NCI-H2029 treated with DMSO at 0.1 percent for 48 hours (cell line): Measurements from ENCODE around the gene WWP2.

Experiments
- DNase-seq: peaks from one replicate; lab custom pipeline; 2025; lab: John Stamatoyannopoulos, UW

The WWP2 gene

DNA sequence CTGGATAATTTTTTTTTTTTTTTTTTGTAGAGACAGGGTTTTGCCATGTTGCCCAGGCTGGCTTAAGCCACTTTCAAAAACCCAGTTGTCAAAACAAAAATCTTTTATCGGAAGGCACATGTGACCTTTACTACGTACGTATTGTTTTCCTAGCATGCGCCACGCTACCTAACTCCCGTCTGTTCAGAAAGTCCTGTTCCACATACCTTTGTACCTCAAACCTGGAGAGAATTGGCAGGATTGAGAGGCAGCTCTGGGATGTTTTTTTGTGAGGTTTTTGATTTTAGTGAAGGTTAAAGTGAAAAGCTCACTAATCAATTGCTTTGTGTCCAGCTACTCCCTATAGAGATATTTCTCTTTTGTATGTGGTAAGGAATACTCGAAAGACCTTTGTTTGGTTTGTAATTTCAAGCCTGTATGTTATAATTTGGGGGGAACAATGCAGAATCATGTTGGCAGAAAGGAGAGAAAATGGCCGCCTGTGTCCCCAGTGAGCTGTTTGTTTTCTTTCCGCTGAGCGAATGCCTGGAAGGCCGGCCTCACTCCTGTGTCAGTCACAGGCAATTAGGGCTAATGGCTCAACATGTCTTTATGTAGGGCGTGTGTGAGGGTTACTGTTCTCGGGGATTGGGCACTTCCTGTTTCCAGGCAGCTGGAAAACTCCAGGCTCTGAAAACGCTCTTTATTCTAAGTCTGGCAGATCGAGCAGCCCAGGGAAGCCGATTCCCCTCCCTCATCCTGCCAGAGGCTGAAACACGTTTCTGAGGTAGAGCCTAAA, 128.2 kb downstream of the WWP2 start:
- DNase-seq, result peak; percentile 38

DNA sequence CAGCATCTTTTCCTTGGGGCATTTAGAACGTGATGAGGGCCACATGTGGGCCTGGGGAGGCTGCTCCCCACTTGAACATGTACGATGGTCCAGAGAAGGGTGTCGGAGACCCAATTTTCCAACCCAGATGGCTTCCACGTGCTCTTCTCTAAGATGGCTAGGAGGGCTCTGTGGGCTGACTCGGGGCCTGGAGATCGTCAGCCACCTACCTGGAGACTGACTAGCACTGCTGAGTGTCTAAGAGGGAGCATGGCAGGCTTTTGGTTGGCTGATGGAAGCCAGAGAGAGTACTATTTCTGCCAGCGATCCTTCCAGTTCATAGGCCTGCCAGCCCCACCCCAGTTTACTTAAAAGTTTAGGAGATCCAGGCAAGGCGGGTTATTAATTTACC, 128.8 kb downstream of the WWP2 start:
- DNase-seq, result no peak

DNA sequence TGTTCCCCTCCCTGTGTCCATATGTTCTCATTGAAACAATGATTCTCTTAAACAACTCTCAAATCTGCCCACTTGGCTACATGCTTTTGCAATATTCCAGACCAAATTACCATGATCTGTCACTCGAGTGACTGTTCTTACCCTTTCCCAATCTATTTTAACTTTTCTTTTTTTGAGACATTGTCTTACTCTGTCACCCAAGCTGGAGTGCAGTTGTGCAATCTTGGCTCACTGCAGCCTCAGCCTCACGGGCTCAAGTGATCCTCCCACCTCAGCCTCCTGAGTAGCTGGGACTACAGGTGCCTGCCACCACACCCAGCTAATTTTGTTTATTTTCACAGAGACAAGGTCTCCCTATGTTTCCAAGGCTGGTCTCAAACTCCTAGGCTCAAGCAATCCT, 130.2 kb downstream of the WWP2 start:
- no peak for DNase-seq

DNA sequence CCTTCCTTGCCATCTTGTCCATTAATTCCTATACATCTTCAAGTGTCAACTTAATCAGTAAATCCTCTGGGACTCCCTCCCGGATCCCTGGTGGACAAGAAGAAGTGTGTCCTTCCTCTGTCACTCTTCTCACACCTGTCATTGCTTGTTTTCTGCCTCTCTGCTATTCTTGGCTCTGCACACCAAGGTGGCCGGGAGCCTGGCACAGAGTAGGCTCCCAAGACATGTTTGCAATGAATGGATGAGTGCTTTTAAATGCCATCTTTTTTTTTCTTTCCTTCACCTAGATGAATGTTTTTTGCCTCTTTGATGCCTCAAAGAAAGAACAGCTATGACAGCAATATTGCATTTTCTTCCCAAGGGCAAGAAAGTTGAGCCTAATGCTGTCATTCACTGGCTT, 131.0 kb downstream of the WWP2 start:
- DNase-seq, result no peak

DNA sequence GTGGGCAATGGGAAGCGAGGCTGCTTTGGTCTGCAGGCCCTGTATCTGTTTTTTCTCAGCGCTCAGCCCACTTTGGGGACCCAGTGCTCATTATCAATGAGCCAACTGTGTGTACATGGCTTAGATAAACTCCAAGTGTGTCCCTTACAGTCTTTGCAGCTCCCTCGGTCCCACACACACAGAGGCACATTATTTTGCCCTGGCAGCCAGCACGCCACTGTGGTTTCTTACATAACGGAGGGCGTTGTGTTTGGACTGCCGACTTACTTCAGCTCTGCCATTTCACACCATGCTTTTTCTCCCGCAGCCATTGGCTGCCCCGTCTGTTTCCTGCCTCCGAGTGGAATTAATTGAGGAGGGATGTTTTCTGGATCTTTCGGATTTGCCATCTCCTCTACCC, 132.5 kb downstream of the WWP2 start:
- DNase-seq, result no peak

DNA sequence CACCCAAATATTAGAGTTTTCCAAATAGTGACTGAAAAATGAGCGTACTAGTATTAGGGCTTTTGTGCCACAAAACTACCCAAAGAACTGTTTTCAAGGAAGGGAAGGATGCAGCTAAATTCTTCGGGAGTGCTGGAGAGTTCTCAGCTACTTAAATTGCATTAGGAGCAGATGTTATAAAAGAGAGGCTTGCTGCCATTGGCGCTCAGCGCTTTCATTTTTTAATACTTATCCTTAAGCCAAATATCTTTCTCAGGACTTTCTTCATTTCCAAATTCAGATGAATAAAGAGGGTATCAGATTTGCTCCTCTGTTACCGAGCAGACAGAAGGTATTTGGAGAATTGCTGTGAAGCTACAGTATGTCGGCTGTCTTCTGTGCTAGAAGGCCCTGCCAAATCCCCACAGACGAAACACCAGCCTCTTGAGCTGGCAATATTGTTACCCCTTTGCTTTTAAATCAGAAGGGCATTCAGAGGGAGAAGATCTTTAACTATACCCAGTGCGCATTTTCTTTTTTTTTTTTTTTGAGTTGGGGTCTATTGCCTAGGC, 141.8 kb downstream of the WWP2 start:
- no peak for DNase-seq

DNA sequence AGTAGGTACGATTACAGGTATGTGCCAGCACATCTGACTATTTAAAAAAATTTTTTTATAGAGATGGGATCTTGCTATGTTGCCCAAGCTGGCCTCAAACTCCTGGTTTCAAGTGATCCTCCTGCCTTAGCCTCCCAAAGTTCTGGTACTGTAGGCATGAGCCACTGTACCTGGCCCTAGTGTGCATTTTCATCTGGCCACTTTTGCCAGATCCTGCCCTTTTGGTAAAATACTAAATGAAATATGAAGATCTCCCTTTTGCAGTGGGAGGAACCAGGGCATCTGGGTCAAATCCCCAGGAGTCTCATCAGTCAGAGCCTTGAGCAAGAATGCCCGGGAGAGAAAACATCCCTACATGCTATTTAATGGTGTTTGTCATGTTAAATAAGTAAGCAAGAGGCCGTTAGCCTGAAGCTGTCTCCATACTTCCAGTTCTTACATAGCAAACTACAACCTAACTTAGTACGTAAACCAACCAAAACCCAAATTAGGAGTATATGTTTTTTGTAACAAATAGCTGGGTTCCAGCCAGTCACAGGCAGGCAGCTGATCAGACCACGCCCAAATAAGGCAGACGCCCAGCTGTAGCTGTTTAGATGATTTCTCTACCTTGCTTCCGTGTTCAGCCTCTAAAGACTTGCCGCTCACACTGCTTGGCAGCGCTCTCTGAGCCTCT, 142.5 kb downstream of the WWP2 start:
- DNase-seq, result no peak

DNA sequence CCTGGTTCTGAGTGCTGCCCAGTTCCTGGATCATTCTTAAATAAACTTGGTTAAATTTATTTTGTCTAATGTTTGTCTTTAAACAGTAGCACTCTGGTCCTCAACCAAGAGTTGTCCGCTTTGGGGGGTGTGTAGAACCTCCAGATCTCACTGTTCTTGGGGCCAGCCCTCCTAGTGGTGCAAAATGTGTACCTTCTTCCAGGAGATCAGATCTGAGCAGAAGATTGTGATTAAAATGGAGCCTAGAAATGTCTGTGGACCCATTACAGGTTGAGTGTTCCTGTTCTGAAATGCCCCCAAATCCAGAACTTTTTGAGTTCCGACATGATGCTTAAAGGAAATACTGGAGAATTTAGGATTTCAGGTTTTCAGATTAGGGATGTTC, 143.0 kb downstream of the WWP2 start:
- DNase-seq, result no peak

DNA sequence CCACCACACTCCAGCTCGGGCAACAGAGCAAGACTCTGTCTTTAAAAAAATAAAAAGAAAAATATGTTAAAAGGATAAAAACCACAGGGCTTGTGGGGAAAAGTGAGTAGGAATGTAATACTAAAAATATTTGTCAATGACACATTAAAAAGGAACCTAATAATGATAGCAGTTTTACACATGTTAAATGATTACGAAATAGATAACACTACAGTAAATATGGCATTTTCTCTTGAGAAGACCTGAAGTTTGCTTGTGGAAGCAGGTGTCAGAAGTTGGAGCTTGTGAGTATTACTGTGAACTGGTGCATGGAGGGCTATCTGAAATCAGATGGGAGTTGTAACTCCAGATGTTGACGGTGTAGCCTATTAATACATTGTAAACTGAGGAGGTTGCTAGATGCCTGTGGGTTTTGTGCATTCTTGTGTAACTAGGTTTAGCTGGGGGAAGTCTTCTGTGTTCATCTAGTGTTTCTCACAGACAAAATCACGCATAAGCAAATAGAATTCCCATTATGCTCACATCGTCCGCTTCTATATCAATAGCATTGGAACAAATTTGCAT, 144.8 kb downstream of the WWP2 start:
- no peak for DNase-seq

DNA sequence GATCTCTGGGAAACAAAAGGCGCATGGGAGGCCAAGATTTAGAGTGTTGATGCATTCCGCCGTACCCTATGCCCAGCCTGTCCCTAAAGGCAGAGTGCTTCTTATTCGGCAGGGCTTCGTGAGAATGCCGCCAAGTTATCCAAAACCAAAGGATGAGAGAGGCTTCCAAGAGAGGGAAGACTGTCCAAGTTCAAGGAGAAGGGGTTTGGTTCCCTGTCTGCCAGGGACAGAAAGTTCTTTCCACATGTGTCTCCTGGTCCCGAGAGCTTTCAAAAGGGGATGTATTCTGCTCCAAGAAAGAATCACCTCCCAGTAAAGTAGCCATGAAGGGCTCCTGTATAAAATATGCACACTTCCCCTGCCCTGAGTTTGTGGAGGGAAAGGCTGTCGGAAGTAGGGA, 146.9 kb downstream of the WWP2 start:
- no peak for DNase-seq

DNA sequence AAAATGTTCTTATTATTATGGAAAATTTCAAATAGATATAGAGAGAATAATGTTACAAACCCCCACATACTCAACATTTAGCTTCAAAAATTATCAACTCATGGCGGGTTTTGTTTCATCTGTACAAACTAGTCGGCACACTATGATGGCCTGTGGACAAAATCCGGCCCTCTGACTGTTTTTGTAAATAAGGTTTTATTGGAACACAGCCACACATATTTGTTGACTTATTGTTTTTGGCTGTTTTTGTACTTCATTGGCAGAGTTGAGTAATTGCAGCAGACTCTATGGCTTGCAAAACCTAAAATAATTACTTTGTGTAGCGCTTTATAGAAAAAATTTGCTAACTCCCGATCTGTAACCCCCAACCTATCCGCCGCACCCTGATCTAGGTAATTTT, 147.6 kb downstream of the WWP2 start:
- DNase-seq, result no peak

DNA sequence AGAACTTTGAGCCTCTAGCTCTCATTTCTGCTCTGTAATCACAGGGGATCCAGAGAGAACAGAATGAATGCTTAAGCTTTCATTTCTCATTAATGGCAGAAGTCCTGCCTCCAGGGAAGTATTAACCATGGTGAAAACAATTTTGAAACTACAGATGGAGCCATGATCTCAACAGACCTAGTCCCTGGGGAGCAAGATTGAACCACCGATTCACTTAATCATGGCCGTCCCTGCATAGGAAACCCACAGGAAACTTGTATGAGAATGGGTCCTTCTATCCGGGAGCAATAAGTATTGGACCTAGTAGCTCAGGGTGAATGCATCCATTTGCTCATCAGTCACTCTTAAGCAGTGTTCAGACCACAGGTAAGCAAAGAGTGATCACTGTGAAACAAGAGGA, 148.8 kb downstream of the WWP2 start:
- no peak for DNase-seq

DNA sequence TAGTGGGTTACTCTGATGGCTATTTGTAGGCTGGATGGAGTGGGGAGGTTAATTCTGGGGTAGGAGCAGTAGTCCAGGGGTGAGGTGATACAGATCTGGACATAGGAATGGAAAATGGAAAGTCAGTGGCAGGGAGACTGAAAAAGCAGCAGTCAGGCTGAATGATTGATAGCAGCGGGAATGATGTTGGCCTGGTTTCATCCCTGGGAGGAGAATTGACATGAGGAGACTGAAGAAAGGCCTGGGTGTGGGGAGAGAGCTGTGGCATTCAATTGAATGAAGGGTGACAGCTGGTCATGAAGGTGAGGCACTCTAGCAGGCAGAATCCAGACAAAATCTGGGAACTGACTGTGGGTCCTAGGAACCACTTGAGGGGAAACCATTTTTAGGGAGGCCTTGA, 154.3 kb downstream of the WWP2 start:
- no peak for DNase-seq

DNA sequence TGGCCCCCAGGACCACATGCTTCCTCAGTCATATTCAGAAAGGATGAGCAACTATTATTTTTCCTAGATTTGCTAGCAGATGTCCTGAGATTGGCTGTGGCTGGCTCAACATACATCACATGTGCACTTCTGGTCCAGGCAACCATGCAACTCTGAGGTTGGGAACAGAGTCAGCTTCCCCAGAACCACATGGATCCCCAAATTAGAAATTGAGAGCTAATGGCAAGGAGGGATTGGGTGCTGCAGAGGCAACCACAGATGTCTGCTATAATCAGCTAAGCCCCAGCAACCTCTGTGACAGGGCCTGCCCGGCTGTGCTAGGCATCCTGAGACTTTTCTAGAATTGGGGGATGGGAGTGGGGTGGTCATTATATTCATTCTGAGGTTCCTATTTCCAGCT, 155.2 kb downstream of the WWP2 start:
- DNase-seq, result no peak

DNA sequence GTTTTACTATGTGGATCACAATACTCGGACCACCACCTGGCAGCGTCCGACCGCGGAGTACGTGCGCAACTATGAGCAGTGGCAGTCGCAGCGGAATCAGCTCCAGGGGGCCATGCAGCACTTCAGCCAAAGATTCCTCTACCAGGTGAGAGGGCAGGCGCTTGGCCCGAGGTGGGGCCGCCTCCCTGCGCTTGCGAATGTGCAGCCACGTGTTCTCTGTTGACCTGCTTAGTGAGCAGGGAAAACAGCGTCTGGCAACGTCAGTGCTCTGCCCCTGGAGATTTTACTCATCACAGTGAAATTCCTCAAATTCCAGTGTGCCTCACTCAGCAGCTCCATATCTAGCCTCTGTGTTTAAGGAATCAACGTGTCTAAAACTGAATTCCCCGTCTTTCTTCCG, 155.6 kb downstream of the WWP2 start:
- no peak for DNase-seq

DNA sequence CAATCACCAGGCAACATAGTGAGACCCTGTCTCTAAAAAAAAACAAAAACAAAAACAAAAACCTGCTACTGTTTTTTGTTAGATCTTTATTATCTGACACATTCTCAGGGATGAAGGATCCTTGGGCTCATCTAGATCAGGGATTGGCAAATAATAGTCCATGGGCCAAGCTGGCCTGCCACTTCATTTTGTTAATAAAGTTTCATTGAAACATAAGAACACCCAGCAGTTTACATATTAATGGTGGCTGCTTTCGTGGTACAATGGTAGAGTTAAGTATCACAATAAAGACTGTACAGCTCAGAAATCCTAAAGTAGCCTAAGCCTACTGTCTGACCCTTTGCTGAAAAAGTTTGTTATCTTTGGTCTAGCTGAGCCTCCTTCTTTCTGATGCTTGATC, 156.1 kb downstream of the WWP2 start:
- no peak for DNase-seq

DNA sequence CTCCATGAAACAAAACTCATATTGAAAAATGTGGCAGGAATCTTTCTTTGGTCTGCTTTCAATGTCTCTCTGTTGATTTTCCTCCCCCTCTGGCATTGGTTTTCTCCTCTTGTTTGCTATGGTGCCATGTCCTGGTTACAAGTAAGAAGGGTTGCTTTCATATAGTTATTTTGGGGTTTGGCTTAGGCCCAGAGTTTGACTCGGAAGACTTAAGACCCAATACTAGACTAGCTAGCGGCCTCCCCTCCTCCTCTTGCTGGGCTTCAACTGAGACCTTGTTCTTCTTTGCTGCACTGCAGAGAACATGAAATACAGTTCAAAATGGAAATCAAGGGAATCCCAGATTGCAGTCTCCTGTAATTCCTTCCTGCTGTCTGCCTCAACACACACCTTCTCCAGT, 159.0 kb downstream of the WWP2 start:
- no peak for DNase-seq

DNA sequence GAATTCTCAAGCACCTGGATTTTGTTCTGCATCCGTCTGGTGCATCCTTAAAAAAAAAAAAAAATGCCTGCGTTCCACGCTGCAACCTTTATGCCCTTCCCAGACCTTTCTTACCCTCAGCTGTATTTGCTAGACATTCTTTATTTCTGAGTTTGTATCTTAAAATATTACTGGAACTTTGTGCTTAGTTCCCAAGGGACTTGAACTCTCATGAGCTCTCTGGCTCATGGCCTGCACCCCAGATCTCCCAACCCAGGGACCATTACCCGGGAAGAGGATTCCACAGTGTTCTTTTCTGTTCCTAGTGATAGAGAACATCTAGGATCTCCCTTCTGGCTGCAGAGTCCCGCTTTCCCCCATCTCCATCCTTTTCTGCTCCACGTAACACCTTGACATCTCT, 160.1 kb downstream of the WWP2 start:
- DNase-seq, result no peak

DNA sequence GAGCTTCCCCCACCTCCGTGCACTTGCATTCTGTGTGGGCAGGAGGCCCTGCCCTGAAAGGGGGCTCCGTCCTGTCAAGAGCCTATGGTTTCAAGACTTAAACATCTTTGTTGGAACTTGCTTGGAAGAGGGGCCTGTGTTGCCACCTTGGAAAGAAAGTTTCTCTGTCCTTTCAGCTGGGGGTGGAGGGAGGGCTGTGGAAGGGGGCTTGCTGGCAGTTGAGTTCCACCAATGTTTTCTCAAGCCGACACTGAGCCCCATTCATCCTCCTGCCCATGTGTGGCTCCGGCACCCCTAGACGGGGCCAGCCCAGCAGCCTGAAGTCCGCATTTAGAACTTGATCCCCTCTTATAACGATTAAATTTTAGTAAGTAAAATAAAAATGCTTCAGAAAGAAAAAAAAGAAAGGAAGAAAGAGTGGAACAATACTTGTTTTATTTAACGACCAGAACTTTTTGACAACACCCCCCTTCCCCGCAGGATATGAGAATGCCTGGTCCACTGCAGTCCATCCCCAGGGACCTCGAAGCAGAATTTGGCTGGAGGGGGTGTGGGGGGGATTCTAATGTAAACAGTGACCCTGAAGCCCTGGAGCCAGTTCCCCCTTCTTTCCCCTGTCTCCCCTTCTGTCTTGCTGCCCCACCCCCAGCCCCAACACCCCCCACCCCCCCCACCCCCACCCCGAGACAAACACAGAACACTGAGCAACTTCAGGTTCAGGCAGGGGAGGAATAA, 162.1 kb downstream of the WWP2 start:
- no peak for DNase-seq

DNA sequence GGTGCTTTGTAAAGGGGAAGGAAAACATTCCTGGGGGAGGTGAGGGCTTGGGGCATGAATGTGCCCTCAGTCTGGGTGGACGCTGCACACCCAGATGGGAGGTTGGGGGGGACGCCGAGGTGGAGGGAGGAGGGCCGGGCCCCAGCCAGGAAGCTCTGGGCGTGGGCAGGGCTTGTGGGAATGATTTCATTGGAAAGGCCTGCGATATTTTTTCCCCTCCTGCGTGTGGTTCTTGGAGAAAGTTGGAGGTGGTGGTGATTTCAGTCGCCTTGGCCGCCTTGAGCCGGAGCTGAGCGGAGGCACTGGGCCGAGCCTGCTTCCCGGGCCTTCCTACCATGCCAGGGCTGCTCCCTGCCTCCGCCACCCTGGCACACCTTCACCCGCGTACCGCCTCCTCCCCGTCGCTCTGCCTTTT, 162.7 kb downstream of the WWP2 start:
- no peak for DNase-seq

DNA sequence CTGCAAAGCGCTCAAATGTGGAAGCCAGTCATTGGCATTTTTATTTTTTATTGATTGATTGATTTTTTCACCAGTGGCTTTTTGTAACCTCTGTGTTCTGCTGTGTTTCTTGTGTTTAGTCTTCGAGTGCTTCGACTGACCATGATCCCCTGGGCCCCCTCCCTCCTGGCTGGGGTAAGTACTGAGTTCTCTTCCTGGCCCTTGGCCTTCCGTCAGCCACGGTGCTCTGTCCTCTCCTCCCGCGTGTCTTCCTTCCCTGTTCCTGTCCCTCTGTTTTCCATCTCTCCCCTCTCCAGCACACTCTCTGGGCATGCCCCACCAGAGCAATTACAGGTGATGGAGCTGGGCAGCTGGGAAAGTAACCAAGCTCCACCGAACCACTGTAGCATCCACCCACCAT, 163.2 kb downstream of the WWP2 start:
- DNase-seq, result no peak

DNA sequence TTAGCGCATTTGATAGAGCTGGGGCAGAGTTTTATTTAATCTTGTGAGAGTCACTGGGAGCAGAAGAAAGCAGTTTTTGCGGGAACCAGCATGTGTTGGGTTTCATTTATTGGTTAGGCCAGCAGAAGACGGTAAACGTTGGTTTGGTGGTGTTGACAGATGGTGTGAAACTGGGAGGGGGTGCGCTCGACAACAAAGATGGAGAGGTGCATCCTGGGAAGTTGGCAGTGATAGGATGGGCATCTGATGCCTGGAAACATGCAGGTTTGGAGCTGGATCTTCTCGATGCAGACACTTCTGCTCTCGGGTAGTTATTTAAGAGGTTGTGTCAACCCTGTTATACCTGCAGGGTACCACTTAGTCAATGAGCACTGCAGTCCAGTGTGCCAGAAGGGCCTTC, 164.1 kb downstream of the WWP2 start:
- DNase-seq, result no peak
